ENCODE measurements around the gene STRN4. TPM values are rescaled to one million over a fixed set of nuclear protein-coding genes. Genes with fewer than 3 reads are reported as not detected.
"Not testable (repeated sequence)": the region's sequence is repeated elsewhere in the genome, so short reads cannot be mapped to it uniquely, and the experiment has no call there.

The STRN4 gene
- total RNA-seq, 1 donor from 2014 or later: 103 TPM

- intact Hi-C loops (cut with micrococcal nuclease): no loop called here
These were observed 31.0 kb upstream of the STRN4 start for GRCh38 chr19:46776927-46777911.

GRCh38 chr19:46775642-46776258 lies 29.5 kb upstream of the STRN4 start:
- intact Hi-C loops (cut with micrococcal nuclease): no loop called here

GRCh38 chr19:46773018-46773399 lies 26.8 kb upstream of the STRN4 start:
- intact Hi-C loops (cut with micrococcal nuclease): no loop called here

GRCh38 chr19:46772170-46773017 lies 26.1 kb upstream of the STRN4 start:
- intact Hi-C loops (cut with micrococcal nuclease): no loop called here

GRCh38 chr19:46768746-46769145 lies 22.5 kb upstream of the STRN4 start:
- intact Hi-C loops (cut with micrococcal nuclease): not testable (repeated sequence)

- intact Hi-C loops (cut with micrococcal nuclease): loop anchor here (1.0 kb wide), 1 partner anchor 9 kb away; no protein-coding TSS in a partner anchor
These were observed 20.5 kb upstream of the STRN4 start for GRCh38 chr19:46766569-46767317.

GRCh38 chr19:46764817-46765291 lies 18.6 kb upstream of the STRN4 start:
- intact Hi-C loops (cut with micrococcal nuclease): no loop called here

- intact Hi-C loops (cut with micrococcal nuclease): no loop called here
These were observed 16.1 kb upstream of the STRN4 start for GRCh38 chr19:46762245-46762890.

- intact Hi-C loops (cut with micrococcal nuclease): no loop called here
These were observed 15.2 kb upstream of the STRN4 start for GRCh38 chr19:46761418-46761831.

GRCh38 chr19:46760897-46761296 lies 14.6 kb upstream of the STRN4 start:
- intact Hi-C loops (cut with micrococcal nuclease): not testable (repeated sequence)

- intact Hi-C loops (cut with micrococcal nuclease): no loop called here
These were observed 14.1 kb upstream of the STRN4 start for GRCh38 chr19:46760363-46760762.

- intact Hi-C loops (cut with micrococcal nuclease): loop anchor here (5.0 to 10.0 kb wide), 2 partner anchors 62 to 235 kb away; no protein-coding TSS in a partner anchor
These were observed 13.6 kb upstream of the STRN4 start for GRCh38 chr19:46759817-46760333.

GRCh38 chr19:46759206-46759605 lies 13.0 kb upstream of the STRN4 start:
- intact Hi-C loops (cut with micrococcal nuclease): loop anchor here (5.0 to 10.0 kb wide), 2 partner anchors 63 to 236 kb away; no protein-coding TSS in a partner anchor

GRCh38 chr19:46756544-46756888 lies 10.3 kb upstream of the STRN4 start:
- intact Hi-C loops (cut with micrococcal nuclease): loop anchor here (5.0 to 10.0 kb wide), 2 partner anchors 66 to 238 kb away; no protein-coding TSS in a partner anchor

GRCh38 chr19:46755853-46756543 lies 9.7 kb upstream of the STRN4 start:
- intact Hi-C loops (cut with micrococcal nuclease): loop anchor here (5.0 to 10.0 kb wide), 2 partner anchors 66 to 239 kb away; no protein-coding TSS in a partner anchor

- intact Hi-C loops (cut with micrococcal nuclease): loop anchor here (5.0 to 10.0 kb wide), 2 partner anchors 67 to 240 kb away; no protein-coding TSS in a partner anchor
These were observed 9.0 kb upstream of the STRN4 start for GRCh38 chr19:46755077-46755852.

- intact Hi-C loops (cut with micrococcal nuclease): loop anchor here (5.0 to 10.0 kb wide), 2 partner anchors 241 to 284 kb away; no protein-coding TSS in a partner anchor
These were observed 7.3 kb upstream of the STRN4 start for GRCh38 chr19:46753420-46754155.

Measured in T-helper 1 cell treated with Interleukin-12 subunit alpha and Interleukin-12 subunit beta and Interleukin-4 antibody, amounts not matched to agents 30 ng/mL and 1 ng/mL, for 36 hours (primary cell).